Occipital lobe (tissue), 1 donor: ENCODE measurements around the gene TPGS2. TPM values are rescaled to one million over a fixed set of nuclear protein-coding genes. Genes with fewer than 3 reads are reported as not detected.

ENCODE experiments used
- total RNA-seq: library from RNA; depleted of rRNA; stranded (reverse); fragments of >200 nt; gene quantifications from one replicate; pipeline ENCODE4 v1.2.3, GENCODE V29; 2014

TPGS2 gene
- total RNA-seq, 1 donor from 2014 or later = 101 TPM

Other genes with a start within 250 kb of the TPGS2 start
- gene KIAA1328, start 125 bp upstream of the TPGS2 start, total RNA-seq = 28.5 TPM